IMR-90 (cell line): ENCODE data around the gene FRY. TPM values are rescaled to one million over a fixed set of nuclear protein-coding genes. Genes with fewer than 3 reads are reported as not detected.
A peak's percentile ranks its signal among the peaks of the same experiment; 100 is the strongest.

Source experiments
- ATAC-seq: fragments of 200-7000 bp; cut with Tn5 transposase; 2 replicates; pipeline ENCODE4 v1.9.1; 2020; ENCODE audit warnings: low read depth, mild to moderate bottlenecking, moderate library complexity
- BruUV-seq: library from RNA; stranded (reverse); fragments of 400-500 nt; replicated peaks from 2 replicates; lab custom pipeline; 2021; lab: Mats Ljungman, UMichigan
- CTCF ChIA-PET: fragments of 300-600 bp; formaldehyde crosslinking; extraction: SDS; loops from one replicate; lab custom pipeline; 2021; ENCODE audit warnings: antibody characterized with exemption; lab: Yijun Ruan, JAX
- POLR2A ChIA-PET: fragments of 300-600 bp; sonication (Branson Sonifier 250); formaldehyde crosslinking; loops from one replicate; lab custom pipeline; 2022; ENCODE audit warnings: antibody characterized with exemption; ENCODE audit not compliant: unreplicated experiment; lab: Charles Lee
- DNase-seq: peaks from one replicate; pipeline ENCODE4 v3.0.0; 2013
- H2AFZ ChIP-seq: replicated peaks from 2 replicates; pipeline ENCODE3; 2013; ENCODE audit warnings: low read length, mild to moderate bottlenecking; ENCODE audit not compliant: poor library complexity
- H2AK5ac ChIP-seq: 2 replicates; pipeline ENCODE4 v1.6.1; 2013; ENCODE audit warnings: low read depth, low read length, inconsistent platforms
- H2AK9ac ChIP-seq: replicated peaks from 2 replicates; pipeline ENCODE3; 2013; ENCODE audit warnings: mild to moderate bottlenecking, low read depth, low read length, moderate library complexity; ENCODE audit not compliant: poor library complexity
- H2BK120ac ChIP-seq: 2 replicates; pipeline ENCODE4 v1.6.1; 2013; ENCODE audit warnings: low read depth, low read length, inconsistent platforms
- H2BK15ac ChIP-seq: 3 replicates; pipeline ENCODE4 v1.6.1; 2013; ENCODE audit warnings: low read depth, low read length, inconsistent platforms
- H2BK20ac ChIP-seq: 2 replicates; pipeline ENCODE4 v1.6.1; 2013; ENCODE audit warnings: low read depth, mild to moderate bottlenecking, inconsistent platforms, low read length, moderate library complexity
- H2BK5ac ChIP-seq: 2 replicates; pipeline ENCODE4 v1.6.1; 2013; ENCODE audit warnings: mild to moderate bottlenecking, low read depth, low read length, inconsistent platforms; ENCODE audit not compliant: poor library complexity, severe bottlenecking
- H3K14ac ChIP-seq: replicated peaks from 2 replicates; pipeline ENCODE4 v1.6.1; 2013; ENCODE audit warnings: low read depth, low read length, inconsistent platforms
- H3K18ac ChIP-seq: 2 replicates; pipeline ENCODE4 v1.6.1; 2013; ENCODE audit warnings: low read depth, low read length, control low read depth
- H3K23ac ChIP-seq: 2 replicates; pipeline ENCODE4 v1.6.1; 2013; ENCODE audit warnings: low read depth, low read length, inconsistent platforms
- H3K27ac ChIP-seq: 2 replicates; pipeline ENCODE4 v1.5.1; 2013; ENCODE audit warnings: mild to moderate bottlenecking, control low read depth, low read length; ENCODE audit not compliant: insufficient read depth
- H3K27me3 ChIP-seq: 2 replicates; pipeline ENCODE4 v1.6.1; 2013; ENCODE audit warnings: low read length; ENCODE audit not compliant: control insufficient read depth, insufficient read depth
- H3K36me3 ChIP-seq: 2 replicates; pipeline ENCODE4 v1.6.1; 2013; ENCODE audit warnings: low read length, mixed read lengths; ENCODE audit not compliant: control insufficient read depth, insufficient read depth
- H3K4ac ChIP-seq: 2 replicates; pipeline ENCODE4 v1.6.1; 2013; ENCODE audit warnings: low read depth, low read length, inconsistent platforms
- H3K4me1 ChIP-seq: 2 replicates; pipeline ENCODE4 v1.6.1; 2013; ENCODE audit warnings: low read length, mixed read lengths; ENCODE audit not compliant: control insufficient read depth, insufficient read depth
- H3K4me2 ChIP-seq: 2 replicates; pipeline ENCODE4 v1.6.1; 2013; ENCODE audit warnings: low read depth, mild to moderate bottlenecking, control low read depth, low read length, moderate library complexity
- H3K4me3 ChIP-seq: 2 replicates; pipeline ENCODE4 v1.5.1; 2013; ENCODE audit warnings: low read depth, mild to moderate bottlenecking, control low read depth, low read length, moderate library complexity; ENCODE audit not compliant: insufficient read depth
- H3K56ac ChIP-seq: 2 replicates; pipeline ENCODE4 v1.6.1; 2013; ENCODE audit warnings: low read length, inconsistent platforms; ENCODE audit not compliant: insufficient read depth; ENCODE audit errors: extremely low read depth
- H3K79me1 ChIP-seq, 2 experiments: 2 replicates each; pipeline ENCODE4 v1.6.1; 2013; ENCODE audit warnings: low read length in 2 of 2, inconsistent platforms in 1 of 2, low read depth in 1 of 2
- H3K9ac ChIP-seq: 2 replicates; pipeline ENCODE4 v1.6.1; 2013; ENCODE audit warnings: low read depth, low read length, control low read depth
- H3K9me1 ChIP-seq: 2 replicates; pipeline ENCODE4 v1.6.1; 2013; ENCODE audit warnings: low read length, inconsistent platforms; ENCODE audit not compliant: insufficient read depth
- H3K9me3 ChIP-seq: 2 replicates; pipeline ENCODE4 v1.6.1; 2013; ENCODE audit warnings: low read length; ENCODE audit not compliant: control insufficient read depth, insufficient read depth
- H4K20me1 ChIP-seq: 2 replicates; pipeline ENCODE4 v1.6.1; 2013; ENCODE audit warnings: low read length, inconsistent platforms; ENCODE audit not compliant: insufficient read depth
- H4K5ac ChIP-seq: 2 replicates; pipeline ENCODE4 v1.6.1; 2013; ENCODE audit warnings: mild to moderate bottlenecking, low read depth, low read length, control low read depth
- H4K8ac ChIP-seq, 2 experiments: 2 replicates each; pipeline ENCODE4 v1.6.1; 2013; ENCODE audit warnings: low read depth in 2 of 2, low read length in 2 of 2, control low read depth in 1 of 2, inconsistent platforms in 1 of 2
- H4K91ac ChIP-seq: 2 replicates; pipeline ENCODE4 v1.6.1; 2013; ENCODE audit warnings: low read depth, low read length, inconsistent platforms; ENCODE audit not compliant: insufficient read depth
- CEBPB ChIP-seq: IDR thresholded peaks from 2 replicates; pipeline ENCODE4 v1.6.1; 2012; ENCODE audit warnings: low read depth, low read length, improper control_type of control experiment
- MXI1 ChIP-seq: IDR thresholded peaks from 2 replicates; pipeline ENCODE4 v1.6.1; 2012; ENCODE audit warnings: low read depth, mild to moderate bottlenecking, low read length, moderate library complexity, borderline replicate concordance
- WGBS, 2 experiments: methylation state at CpG; one replicate each; pipeline versions ENCODE4 v1.1.5 to v1.1.7; 2013; ENCODE audit warnings: missing lambda C conversion rate in 2 of 2; ENCODE audit not compliant: insufficient read length in 1 of 2; ENCODE audit errors: extremely low coverage in 2 of 2; 5-methylcytosine and 5-hydroxymethylcytosine counted together
- dilution Hi-C: fragments of 300-500 bp; cut with HindIII; formaldehyde crosslinking; loops from one replicate; pipeline ENCODE4 v1.14.3; 2018; ENCODE audit warnings: low sequenced_read_pairs; ENCODE audit not compliant: unreplicated experiment
- in situ Hi-C: fragments of 300-500 bp; cut with MboI; formaldehyde crosslinking; loops from 3 replicates; pipeline ENCODE4 v1.14.3; 2019; ENCODE audit warnings: low sequenced_read_pairs, inconsistent platforms, mixed read lengths
- intact Hi-C: fragments of 100-400 bp; cut with micrococcal nuclease; formaldehyde crosslinking; loops from 2 replicates; pipeline ENCODE4 v1.10.0; 2022
- polyA plus RNA-seq, 3 experiments: library from polyadenylated mRNA; depleted of rRNA; stranded (reverse); fragments of >200 nt; gene quantifications; 2 replicates each; pipeline ENCODE4 v1.2.3, GENCODE V29; 2012; ENCODE audit warnings: low replicate concordance in 1 of 3
- total RNA-seq: library from RNA; depleted of rRNA; stranded (reverse); fragments of >200 nt; gene quantifications from 2 replicates; pipeline ENCODE4 v1.2.3, GENCODE V29; 2012
- TF ChIP-seq, protein P1 (sequence below): fragments of 150-350 bp; IDR thresholded peaks from 2 replicates; pipeline ENCODE4 v1.6.1; 2017; ENCODE audit warnings: mild to moderate bottlenecking, antibody characterized with exemption, low read length, low read depth

The FRY gene
- total and polyA plus RNA-seq, 2 of the 4 experiments (the other 2 are of a cell fraction), result 3.0 to 4.8 TPM

DNA sequence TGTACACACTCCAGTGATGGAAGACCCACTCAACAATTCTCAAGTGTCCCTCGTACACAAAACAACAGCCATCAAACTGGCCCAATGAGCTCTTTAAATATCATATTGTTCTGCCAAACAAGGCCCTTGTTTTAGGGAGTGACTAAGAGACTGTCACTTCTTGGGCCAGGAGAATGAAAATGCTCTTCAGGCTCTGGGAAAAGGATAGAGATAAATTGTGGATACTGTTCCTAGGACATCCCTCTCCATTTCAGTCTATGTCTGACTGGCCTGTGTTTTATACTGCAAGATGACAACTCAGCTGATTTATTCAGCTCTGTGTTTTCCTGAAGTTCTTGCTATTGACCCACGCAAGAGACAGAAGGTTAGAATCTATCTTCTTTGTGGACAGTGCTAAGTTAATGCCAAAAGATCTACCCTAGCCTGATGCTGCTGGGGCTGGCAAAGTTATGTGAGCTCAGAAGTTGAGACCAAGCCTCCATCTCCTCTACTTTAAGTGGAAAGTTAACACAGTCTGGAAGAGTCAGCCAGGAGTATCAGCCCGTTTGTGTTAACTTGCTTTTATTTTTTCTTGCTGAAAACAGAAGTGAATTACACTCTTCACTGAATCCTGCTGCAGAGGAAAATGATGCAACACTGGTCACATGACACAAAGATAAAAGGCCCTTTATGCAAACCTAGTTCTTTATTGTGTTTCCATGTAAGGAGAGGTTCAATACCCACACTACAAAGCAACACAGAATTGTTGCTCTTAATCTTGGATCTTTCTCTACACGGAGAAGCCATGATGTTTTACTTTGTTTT lies 14.6 kb downstream of the FRY start:
- Histone ChIP-seq H2BK15ac (peak overlapping the region; percentile 17; the same call in 2 of the 3 replicates), H3K4me3 (no peak overlapping the region), H3K27ac (peak overlapping the region; percentile 93; the same call in 1 of the 2 replicates), H3K27me3 (no peaks in the 10 kb centered on the region), H4K20me1 (no peaks in the 10 kb centered on the region), H3K18ac (peak overlapping the region; percentile 96), H3K9me3 (no peaks in the 10 kb centered on the region), H4K8ac (peak overlapping the region; percentile 30 to 64; a peak in 3 of 4 replicates), H2BK20ac (peak overlapping the region; percentile 35; the same call in 1 of the 2 replicates), H4K5ac (peak overlapping the region; percentile 95), H3K4ac (peak overlapping the region; percentile 71), H3K36me3 (no peaks in the 10 kb centered on the region), H3K23ac (peak overlapping the region; percentile 34), H4K91ac (peak overlapping the region; percentile 57), H3K79me1 (peaks cover 0 to 21% of the 10 kb centered on the region in 2 experiments; a peak in 2 of 4 replicates), H2BK5ac (peak overlapping the region; percentile 25), H2AFZ (no peak overlapping the region), H2BK120ac (peak overlapping the region; percentile 72), H3K4me2 (peak overlapping the region; percentile 68; the same call in 1 of the 2 replicates), H3K56ac (no peak overlapping the region), H2AK5ac (peak overlapping the region; percentile 52; the same call in 1 of the 2 replicates), H3K4me1 (peaks cover 13% of the 10 kb centered on the region), H3K14ac (peak overlapping the region; percentile 69), H2AK9ac (no peak overlapping the region), H3K9ac (peak overlapping the region; percentile 91), H3K9me1 (peaks cover 11% of the 10 kb centered on the region)
- ATAC-seq (peak; percentile 59), DNase-seq (peak; percentile 56)
- in situ Hi-C loops, result no loop called here
- ChIA-PET CTCF (no interaction called here), POLR2A (no interaction called here)
- intact Hi-C loops, result no loop called here
- dilution Hi-C loops, result no loop called here
- WGBS, 2 experiments, result 80% methylated on average over 1 of the region's 4 CpGs; no CpG with 5 or more reads in 1 of the 2 experiments
- TF ChIP-seq CEBPB, result peak; percentile 85
- TF ChIP-seq, protein P1, sequence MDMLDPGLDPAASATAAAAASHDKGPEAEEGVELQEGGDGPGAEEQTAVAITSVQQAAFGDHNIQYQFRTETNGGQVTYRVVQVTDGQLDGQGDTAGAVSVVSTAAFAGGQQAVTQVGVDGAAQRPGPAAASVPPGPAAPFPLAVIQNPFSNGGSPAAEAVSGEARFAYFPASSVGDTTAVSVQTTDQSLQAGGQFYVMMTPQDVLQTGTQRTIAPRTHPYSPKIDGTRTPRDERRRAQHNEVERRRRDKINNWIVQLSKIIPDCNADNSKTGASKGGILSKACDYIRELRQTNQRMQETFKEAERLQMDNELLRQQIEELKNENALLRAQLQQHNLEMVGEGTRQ, result peak; percentile 79
- no peak for TF ChIP-seq MXI1
- BruUV-seq, result no TSS peak
